Measurements from ENCODE around the gene ARHGAP8.

DNA sequence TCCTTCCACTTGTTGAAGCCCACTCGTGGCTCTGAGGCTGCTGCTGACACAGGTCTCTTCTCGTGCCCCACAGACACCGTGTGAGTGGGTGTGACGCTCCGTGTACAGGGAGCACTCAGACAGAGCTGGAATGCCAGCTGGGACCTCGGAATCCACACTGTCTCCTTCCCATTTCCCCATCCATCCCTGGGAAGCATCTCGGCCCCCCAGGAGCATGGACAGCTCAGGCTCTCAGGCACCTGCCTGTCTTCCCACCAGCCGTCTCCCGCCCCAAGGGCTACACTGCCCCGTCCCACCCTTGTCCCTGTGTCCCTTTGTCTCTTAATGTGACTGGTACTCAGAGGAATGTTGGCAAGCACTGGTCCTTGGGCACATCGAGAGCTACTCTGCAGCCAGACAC lies 63.8 kb downstream of the ARHGAP8 start:
- TF ChIP-seq POLR2A (IDR thresholded peaks at IDR 0.05): no peak
- TF ChIP-seq, protein P1, sequence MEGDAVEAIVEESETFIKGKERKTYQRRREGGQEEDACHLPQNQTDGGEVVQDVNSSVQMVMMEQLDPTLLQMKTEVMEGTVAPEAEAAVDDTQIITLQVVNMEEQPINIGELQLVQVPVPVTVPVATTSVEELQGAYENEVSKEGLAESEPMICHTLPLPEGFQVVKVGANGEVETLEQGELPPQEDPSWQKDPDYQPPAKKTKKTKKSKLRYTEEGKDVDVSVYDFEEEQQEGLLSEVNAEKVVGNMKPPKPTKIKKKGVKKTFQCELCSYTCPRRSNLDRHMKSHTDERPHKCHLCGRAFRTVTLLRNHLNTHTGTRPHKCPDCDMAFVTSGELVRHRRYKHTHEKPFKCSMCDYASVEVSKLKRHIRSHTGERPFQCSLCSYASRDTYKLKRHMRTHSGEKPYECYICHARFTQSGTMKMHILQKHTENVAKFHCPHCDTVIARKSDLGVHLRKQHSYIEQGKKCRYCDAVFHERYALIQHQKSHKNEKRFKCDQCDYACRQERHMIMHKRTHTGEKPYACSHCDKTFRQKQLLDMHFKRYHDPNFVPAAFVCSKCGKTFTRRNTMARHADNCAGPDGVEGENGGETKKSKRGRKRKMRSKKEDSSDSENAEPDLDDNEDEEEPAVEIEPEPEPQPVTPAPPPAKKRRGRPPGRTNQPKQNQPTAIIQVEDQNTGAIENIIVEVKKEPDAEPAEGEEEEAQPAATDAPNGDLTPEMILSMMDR (IDR thresholded peaks at IDR 0.05): no peak
- no peak for TF ChIP-seq POLR2AphosphoS5 (IDR thresholded peaks at IDR 0.05)

All from prostate gland (tissue), 2 donors.